Measurements from ENCODE around the gene MED13L.
A peak's percentile ranks its signal among the peaks of the same experiment; 100 is the strongest.

Gene MED13L

DNA sequence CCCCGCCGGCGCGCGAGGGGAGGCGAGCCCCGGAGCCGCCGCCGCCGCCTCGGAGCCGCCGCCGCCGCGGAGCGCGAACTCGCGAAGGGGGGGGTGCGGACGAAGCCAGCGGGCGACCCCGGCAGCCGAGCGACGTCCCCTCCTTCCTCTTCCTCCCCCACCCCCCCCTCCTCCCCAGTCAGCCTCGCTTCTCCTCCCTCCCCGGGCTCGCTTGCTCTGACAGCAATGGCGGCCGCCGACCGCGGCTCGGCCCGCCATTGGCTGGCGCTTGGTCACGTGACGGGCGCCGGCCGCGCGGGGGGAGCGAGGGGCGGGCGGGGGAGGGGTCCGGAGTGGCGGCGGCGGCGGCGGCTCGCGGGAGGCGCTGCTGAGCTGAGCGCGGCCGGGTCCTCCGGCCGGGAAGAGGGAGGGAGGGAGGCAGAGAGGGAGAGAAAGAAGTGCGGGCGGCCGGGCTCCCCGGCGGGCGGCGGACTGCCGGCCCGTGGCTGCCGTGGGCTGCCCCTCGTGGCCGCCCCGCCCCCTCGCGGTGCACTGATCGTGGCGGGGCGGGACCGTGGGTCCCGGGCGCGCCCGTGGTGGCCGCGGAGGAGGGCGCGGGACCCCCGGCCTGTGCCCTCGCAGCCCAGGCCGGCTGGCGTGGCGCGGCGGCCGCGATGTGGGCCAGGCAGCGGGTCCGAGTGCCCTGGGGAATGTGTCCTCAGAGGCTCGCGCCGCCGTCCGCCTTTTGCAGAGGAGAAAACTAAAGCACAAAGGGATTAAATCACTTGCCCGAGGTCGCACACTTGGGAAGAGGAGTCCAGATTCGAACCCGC lies at the start of gene MED13L:
MED13L (minus strand) TSS at position 227 of the 812 bp plus-strand sequence. CDS start 562 bp downstream, outside the sequence.
- peak; percentile 80 for DNase-seq

DNA sequence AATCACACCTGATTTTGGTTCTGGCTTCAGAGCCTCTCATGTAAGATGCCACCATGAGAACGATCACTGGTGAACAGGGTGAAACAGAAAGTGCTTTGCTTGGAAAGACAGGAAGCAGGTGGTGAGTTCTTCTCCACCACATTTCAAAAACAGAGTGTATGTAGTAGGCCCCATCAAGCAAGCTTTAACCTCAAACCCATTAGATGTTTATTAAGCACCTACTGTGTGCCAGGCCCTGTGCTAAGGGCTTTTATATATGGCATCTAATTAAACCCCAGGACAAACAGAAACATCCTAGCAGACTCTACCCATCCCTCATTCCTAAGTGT lies 47.8 kb upstream of the MED13L start:
- no peak for DNase-seq

GRCh38 chr12:116324654-116325335 lies 47.3 kb upstream of the MED13L start:
- DNase-seq: no peak

GRCh38 chr12:116323406-116324386 lies 46.2 kb upstream of the MED13L start:
- no peak for DNase-seq

GRCh38 chr12:116321913-116322312 lies 44.4 kb upstream of the MED13L start:
- DNase-seq: no peak

GRCh38 chr12:116320791-116321217 lies 43.3 kb upstream of the MED13L start:
- DNase-seq: no peak

DNA sequence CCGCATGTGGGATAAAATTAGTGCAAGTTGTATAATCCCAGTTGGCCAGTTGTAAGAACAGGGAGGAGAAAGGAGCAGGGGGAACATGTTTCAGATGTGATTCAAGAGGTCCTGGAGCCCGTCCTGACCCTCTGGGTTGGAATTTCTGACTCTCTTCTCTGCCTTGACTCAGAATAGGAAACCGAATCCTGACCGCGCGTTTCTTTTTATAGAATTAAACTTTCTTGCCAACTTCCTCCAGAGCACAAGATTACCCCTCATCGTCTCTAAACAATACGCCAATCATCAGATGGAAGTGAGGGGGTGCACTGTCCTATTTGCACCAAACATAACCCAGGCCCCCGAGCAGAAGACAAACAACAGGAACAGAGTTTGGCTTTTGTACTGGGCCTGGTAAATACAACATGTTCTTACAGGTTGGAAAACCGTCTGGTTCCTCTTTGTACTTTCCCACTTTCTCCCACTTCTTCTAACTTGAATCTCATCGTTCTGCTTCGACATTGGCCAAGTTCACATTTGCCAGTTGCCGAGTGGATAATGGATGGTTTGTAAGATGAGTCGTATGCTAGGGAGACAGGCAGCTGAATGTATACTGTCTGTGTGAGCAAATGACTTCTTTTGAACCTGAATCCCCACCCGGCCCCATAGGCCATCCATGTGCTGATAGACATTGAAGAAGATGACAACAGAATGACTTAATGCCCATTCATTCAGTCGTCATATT lies 42.6 kb upstream of the MED13L start:
- DNase-seq: no peak

- DNase-seq: no peak
Measured at GRCh38 chr12:116319233-116319897, 41.9 kb upstream of the MED13L start.

GRCh38 chr12:116318576-116319232 lies 41.2 kb upstream of the MED13L start:
- DNase-seq: no peak

GRCh38 chr12:116317986-116318575 lies 40.6 kb upstream of the MED13L start:
- DNase-seq: no peak

DNA sequence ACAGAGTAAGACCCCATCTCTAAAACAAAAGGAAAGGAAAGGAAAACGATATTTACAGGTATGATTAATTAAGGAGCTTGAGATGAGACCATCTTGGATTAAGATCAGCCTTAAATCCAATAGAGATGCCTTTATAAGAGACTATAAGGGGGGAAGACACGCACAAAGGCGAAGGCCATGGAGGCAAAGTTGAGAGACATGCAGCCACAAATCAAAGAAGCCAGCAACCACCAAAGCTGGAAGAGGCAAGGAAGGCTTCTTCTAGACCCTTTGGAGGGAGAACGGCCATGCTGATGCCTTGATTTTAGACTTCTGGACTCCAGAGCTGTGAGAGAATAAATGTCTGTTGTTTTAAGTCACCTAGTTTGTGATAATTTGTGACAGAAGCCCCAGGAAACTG lies 39.6 kb upstream of the MED13L start:
- DNase-seq: no peak

DNA sequence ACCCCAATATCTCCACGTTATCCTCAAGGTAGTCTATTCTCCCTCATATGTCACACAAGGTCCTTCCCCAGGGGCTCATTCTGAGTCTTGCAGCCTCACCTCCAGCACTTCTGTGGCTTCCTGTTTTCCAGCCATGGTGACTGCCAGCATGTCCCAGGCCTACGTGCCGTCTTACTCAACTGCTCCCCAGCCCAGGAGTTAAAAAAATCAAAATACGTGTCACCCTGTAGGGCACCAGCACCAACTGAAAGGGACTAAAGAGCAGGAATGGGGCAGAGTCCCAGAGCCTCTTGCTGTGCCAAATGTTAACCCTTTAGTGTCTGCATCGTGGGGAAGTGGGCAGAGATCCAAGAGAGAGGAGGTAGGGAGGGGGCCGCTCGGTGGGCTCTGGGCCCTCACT lies 37.0 kb upstream of the MED13L start:
- no peak for DNase-seq

DNA sequence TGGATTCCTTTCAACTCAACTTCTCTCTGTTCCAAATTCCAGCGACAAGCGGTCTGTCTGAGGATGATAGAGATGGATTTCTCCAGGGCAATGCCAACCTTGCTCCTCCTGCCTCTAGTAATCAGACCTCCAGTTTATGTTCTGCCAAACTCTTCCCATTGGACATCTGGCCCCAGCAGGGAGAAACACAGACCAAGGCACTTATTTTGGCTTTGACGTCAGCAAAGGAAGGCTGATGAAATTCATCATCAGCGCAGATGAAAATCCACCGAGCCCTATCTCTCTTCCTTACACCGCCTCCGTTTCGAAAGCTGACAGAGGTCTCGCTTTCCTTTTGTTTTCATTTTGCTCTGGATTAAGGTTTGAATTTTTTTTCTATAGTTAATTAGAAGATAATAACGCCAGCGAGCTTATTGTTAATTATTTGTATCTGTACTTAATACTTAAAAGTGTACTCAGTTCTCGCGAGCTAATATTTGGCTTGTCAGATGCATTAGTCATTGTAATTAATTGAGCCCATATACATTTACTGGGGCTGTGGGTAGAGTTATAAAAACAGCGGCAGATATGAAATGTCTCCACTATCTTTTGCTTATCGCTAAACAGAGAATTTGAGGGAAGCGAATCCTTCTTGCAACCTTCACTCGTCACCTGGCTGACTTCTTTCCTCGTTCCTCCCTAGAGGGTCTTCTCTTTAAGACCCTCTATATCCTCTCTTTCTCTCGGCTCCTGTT lies 35.9 kb upstream of the MED13L start:
- DNase-seq: no peak

DNA sequence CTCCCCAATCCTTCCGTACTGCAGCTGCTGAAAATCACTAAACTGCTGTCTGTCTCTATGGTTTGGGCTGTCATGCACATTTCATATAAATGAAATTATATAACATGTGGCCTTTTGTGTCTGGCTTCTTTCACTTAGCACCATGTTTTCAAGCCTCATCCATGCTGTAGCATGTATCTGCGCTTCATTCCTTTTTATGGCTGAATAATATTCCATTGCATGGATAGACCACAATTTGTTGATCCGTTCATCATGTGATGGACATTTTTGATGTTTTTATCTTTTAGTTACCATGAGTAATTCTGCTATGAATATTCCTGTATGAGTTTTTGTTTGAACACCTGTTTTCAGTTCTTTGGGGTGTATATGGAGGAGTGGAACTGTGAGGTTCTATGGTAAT lies 32.6 kb upstream of the MED13L start:
- DNase-seq: no peak

DNA sequence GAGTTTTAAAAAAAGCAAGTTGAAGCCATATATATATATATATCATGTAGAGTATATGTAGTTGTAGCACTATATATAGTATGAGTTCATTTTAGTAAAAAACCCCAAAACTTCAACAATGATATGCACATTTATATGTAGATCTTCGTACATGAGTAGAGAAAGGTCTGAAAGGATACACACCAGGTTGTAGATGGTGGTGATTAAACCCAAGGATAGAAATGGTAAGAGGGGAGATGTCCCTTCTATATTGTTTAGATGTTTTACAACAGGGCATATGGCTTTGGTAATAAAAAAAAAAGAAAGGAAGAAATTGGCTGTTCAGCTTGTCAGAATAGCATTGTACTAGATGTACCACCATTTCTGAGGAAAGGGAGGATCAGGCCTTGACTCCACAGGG lies 31.9 kb upstream of the MED13L start:
- DNase-seq: no peak

DNA sequence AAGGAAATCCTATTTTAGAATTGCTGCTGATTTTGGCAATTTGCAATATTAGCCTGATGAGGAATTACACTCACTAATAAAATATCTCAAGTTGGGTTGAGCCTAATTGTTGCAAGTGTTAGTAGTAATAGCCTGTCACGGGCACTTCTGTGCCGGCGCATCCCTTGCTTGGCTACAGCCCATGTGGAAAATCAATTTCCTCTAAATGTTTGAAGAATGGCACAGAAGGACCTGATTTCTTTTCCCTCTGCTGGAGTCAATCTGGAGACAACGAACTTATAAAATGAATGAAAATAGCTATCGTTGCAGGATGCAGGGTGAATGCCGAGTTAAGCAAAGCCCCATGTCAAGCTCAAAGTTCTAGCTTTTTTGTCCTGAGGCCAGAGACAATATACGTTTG lies 31.2 kb upstream of the MED13L start:
- no peak for DNase-seq

GRCh38 chr12:116306968-116307367 lies 29.5 kb upstream of the MED13L start:
- DNase-seq: no peak

DNA sequence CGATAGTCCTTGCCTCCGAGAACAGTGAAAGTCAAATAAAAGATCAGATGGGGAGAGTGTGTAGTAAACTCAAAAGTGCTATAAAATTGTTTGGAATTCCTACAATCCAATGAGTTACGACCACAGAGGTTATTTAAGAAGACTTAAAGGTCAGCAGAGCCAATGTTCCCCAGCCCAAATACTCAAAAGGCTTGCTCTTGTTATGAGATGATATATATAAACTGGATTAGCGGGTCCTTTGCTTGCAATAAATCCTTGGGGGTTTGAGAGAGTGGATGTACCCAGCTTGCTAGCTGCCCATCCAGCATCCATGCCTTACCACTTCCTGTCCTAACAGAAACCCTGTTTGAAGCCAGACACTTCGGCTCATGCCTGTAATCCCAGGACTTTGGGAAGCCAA lies 29.0 kb upstream of the MED13L start:
- DNase-seq: no peak

- no peak for DNase-seq
Measured at GRCh38 chr12:116304621-116305020, 27.1 kb upstream of the MED13L start.

DNA sequence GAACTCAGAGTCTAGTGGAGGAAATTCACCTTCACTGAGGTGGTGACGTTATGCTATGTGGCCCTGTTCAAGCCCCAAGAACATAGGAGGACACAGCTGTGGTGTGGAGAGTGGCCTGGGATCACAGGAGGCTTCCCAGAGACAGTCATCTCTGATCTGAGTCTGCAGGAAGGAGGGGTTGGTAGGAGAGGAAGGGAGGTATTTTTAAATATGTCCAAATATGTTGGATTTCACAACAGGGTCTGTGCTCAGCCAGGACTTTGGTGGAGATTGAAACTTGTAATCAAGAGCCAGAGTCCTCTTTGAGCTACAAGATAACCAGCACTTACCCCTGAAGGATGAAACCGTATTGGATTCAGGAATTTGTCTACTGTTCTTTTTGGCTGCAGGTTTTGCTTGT lies 26.4 kb upstream of the MED13L start:
- DNase-seq: no peak

Measured in COR-L47 (cell line).